Mucosa of rectum (tissue), 2 donors: ENCODE results near the gene PAPLN.

ENCODE experiments used
- H3K27ac ChIP-seq, 2 donors: one replicate each; pipeline ENCODE4 v1.7.0; 2013; ENCODE audit warnings: inconsistent platforms in 2 of 2, low read depth in 2 of 2, low read length in 2 of 2
- H3K27me3 ChIP-seq, 2 donors: one replicate each; pipeline ENCODE4 v1.7.0; 2013; ENCODE audit warnings: low read length in 2 of 2; ENCODE audit not compliant: control insufficient read depth in 2 of 2, insufficient read depth in 2 of 2
- H3K36me3 ChIP-seq, 2 donors: one replicate each; pipeline ENCODE4 v1.7.0; 2013; ENCODE audit warnings: low read length in 2 of 2; ENCODE audit not compliant: control insufficient read depth in 2 of 2, insufficient read depth in 2 of 2
- H3K4me1 ChIP-seq, 2 donors: one replicate each; pipeline ENCODE4 v1.7.0; 2013; ENCODE audit warnings: low read length in 2 of 2, mild to moderate bottlenecking in 1 of 2; ENCODE audit not compliant: control insufficient read depth in 2 of 2, insufficient read depth in 2 of 2
- H3K4me3 ChIP-seq, 2 donors: one replicate each; pipeline ENCODE4 v1.7.0; 2013; ENCODE audit warnings: low read length in 2 of 2
- H3K9ac ChIP-seq, 2 donors: one replicate each; pipeline ENCODE4 v1.7.0; 2013; ENCODE audit warnings: low read length in 2 of 2, low read depth in 1 of 2, mild to moderate bottlenecking in 1 of 2
- H3K9me3 ChIP-seq, 2 donors: one replicate each; pipeline ENCODE4 v1.7.0; 2013; ENCODE audit warnings: low read length in 2 of 2; ENCODE audit not compliant: control insufficient read depth in 2 of 2
- donor health status: healthy.
- donor health status: Normal muscosa, but diverticular disease.

PAPLN gene

DNA sequence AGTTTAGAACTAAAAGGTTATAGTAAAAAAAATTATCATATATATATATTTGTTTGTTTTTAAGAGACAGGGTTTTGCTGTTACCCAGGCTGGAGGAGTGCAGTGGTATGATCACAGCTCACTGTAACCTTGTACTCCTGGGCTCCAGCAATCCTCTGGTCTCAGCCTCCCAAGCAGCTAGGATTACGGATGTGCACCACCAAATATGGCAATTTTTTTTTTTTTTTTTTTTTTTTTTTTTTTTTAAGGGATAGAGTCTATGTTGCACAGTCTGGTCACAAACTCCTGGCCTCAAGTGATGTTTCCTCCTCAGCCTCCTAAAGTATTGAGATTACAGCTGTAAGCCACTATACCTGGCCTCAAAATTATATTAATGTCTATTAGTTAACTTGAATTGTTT lies 48.7 kb downstream of the PAPLN start:
- Histone ChIP-seq H3K27ac (no peak overlapping the region), H3K36me3 (peaks cover 43 to 65% of the 10 kb centered on the region in 2 donors), H3K4me1 (no peaks in the 10 kb centered on the region), H3K4me3 (no peak overlapping the region), H3K27me3 (no peaks in the 10 kb centered on the region), H3K9me3 (no peaks in the 10 kb centered on the region), H3K9ac (no peak overlapping the region)

DNA sequence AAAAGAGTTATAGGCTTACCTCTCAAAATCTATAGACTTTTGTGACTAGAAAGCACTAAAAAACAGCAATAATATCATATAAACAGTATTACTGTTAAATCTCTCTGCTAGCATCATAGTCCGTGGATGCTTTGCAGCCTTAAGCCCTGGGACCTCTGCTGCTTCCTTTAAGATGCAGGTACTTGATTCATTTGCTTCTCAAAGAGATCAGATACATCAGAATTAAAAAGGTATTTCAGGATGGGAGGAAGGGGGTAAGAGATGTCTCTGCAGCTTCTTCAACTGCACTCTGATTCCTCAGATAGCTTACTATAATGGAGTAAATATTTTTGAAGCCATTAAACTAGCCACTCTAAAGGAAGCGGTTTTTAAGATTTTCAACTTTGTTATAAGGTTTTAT lies 49.3 kb downstream of the PAPLN start:
- no peak overlapping the region for H3K9ac ChIP-seq
- no peak overlapping the region for H3K27ac ChIP-seq
- no peak overlapping the region for H3K4me3 ChIP-seq
- no peaks in the 10 kb centered on the region for H3K9me3 ChIP-seq
- H3K4me1 ChIP-seq, result no peaks in the 10 kb centered on the region
- H3K36me3 ChIP-seq, result peaks cover 37 to 63% of the 10 kb centered on the region in 2 donors
- H3K27me3 ChIP-seq, result no peaks in the 10 kb centered on the region

DNA sequence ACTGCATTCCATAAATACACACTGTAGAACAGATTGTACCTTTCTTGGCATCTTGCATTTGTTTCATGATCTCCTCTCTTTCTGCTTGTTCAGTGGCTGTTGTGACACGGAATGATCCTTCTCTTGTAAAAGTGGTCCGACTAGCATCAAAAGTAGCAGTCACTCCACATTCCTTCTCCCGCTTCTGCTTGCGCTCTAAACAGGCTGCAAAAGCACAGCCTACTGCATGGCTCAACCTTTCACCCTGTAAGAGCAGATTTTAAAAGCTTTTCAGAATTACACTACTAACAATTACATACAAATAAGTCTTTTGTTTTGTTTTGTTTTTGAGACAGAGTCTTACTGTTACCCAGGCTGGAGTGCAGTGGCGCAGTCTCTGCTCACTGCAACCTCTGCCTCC lies 49.8 kb downstream of the PAPLN start:
- no peaks in the 10 kb centered on the region for H3K27me3 ChIP-seq
- H3K4me1 ChIP-seq, result no peaks in the 10 kb centered on the region
- no peaks in the 10 kb centered on the region for H3K9me3 ChIP-seq
- H3K4me3 ChIP-seq, result no peak overlapping the region
- peaks cover 34 to 60% of the 10 kb centered on the region in 2 donors for H3K36me3 ChIP-seq
- H3K9ac ChIP-seq, result no peak overlapping the region
- no peak overlapping the region for H3K27ac ChIP-seq

DNA sequence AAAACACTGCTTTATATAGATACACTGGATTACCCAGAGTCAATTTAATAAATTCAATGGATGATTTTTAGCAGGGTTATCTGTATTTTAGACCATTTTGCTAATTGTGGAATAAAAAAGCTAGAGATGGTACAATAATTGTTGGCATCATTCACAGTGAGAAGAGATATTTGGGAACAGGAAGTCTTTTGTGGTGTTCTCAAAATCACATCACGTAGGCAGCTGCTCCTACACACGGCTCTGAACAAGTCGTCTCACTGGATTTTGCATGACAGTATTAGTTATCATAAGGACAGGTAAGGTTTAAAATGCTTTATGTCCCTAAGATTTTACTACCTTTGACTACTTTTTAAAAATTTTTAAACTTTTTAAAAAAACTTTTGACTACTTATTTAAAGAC lies 52.0 kb downstream of the PAPLN start:
- no peak overlapping the region for H3K27ac ChIP-seq
- H3K9ac ChIP-seq, result no peak overlapping the region
- peaks cover 17 to 55% of the 10 kb centered on the region in 2 donors for H3K36me3 ChIP-seq
- H3K4me3 ChIP-seq, result no peak overlapping the region
- no peaks in the 10 kb centered on the region for H3K4me1 ChIP-seq
- no peaks in the 10 kb centered on the region for H3K27me3 ChIP-seq
- no peaks in the 10 kb centered on the region for H3K9me3 ChIP-seq

DNA sequence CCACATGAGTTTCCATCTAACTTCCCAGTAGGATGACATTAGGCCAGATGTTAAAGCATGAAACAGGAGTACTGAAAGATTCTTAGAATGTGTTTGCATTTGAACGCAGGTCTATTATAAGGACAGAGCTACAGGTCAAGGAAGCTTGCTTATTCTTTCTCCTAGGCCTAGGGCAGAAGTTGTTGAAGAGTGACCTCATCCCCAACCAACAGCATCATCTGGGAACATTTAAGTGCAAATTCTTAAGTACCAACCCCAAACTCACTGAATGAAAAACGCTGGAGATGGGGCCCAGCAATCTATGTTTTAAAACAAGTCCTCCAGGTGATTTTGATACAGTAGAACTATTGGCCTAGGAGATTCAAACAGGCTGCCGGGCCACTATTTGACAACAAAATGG lies 52.4 kb downstream of the PAPLN start:
- Histone ChIP-seq H3K4me1 (no peaks in the 10 kb centered on the region), H3K27ac (no peak overlapping the region), H3K4me3 (no peak overlapping the region), H3K36me3 (peaks cover 16 to 53% of the 10 kb centered on the region in 2 donors), H3K9me3 (no peaks in the 10 kb centered on the region), H3K27me3 (no peaks in the 10 kb centered on the region), H3K9ac (no peak overlapping the region)

DNA sequence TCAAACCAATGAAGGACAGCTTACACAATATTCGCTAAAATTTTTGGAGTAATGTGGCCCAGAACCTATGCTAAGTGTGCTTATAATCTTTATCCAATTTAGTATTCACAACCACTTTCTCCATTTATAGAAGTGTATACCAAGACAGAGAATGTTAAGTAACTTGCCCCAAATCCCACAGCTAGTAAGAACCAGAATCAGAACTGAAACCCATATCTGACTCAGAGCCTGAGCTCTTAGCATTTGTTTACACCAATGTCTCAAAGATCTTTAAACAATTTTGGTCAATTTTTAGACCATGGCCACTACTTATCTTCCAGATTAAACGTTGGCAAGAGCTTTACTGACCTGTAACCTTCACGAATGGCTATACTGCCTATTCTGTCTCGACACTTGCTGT lies 53.0 kb downstream of the PAPLN start:
- no peak overlapping the region for H3K4me3 ChIP-seq
- no peaks in the 10 kb centered on the region for H3K27me3 ChIP-seq
- no peak overlapping the region for H3K27ac ChIP-seq
- H3K36me3 ChIP-seq, result peaks cover 12 to 47% of the 10 kb centered on the region in 2 donors
- H3K9ac ChIP-seq, result no peak overlapping the region
- H3K4me1 ChIP-seq, result no peaks in the 10 kb centered on the region
- no peaks in the 10 kb centered on the region for H3K9me3 ChIP-seq

DNA sequence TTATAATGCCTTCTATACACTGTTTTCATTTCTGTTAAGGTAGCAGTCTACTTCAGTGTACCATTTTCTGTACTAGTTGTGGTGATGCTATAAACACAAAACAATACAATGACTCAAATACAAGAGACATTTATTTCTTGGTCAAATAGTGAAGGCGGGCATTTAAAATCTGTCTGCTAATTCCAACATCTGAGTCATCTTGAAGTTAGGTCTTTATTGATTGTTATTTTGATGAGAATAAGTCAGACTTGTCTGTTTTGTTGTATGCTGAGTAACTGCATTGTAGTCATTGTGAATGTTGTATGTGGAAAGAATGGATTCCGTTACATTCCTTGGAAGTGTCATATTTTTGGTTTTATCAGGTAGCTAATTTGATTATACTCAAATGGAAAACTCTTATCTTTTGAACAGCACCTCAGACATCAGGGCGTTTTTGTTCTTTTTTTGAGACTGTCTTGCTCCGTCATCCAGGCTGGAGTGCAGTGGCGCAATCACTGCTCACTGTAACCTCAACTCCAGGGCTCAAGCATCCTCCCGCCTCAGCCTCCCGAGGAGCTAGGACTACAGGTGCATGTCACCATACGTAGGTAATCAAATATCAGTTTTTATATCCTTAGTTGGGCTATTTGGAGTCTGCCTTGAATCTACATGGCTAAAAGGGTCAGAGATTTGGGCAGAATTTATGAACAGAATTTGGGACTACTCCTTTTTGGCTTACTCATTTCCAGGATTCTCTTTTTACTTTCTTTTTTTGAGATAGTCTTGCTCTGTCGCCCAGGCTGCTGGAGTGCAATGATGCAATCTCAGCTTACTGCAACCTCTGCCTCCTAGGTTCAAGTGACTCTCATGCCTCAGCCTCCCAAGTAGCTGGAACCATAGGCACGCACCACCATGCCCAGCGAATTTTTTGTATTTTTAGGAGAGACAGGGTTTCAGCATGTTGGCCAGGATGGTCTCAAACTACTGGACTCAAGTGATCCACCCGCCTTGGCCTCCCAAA lies 56.8 kb downstream of the PAPLN start:
- Histone ChIP-seq H3K4me3 (no peak overlapping the region), H3K27ac (no peak overlapping the region), H3K4me1 (peaks cover 0 to 2% of the 10 kb centered on the region in 2 donors), H3K27me3 (no peaks in the 10 kb centered on the region), H3K9me3 (no peaks in the 10 kb centered on the region), H3K36me3 (peaks cover 6 to 29% of the 10 kb centered on the region in 2 donors), H3K9ac (no peak overlapping the region)

DNA sequence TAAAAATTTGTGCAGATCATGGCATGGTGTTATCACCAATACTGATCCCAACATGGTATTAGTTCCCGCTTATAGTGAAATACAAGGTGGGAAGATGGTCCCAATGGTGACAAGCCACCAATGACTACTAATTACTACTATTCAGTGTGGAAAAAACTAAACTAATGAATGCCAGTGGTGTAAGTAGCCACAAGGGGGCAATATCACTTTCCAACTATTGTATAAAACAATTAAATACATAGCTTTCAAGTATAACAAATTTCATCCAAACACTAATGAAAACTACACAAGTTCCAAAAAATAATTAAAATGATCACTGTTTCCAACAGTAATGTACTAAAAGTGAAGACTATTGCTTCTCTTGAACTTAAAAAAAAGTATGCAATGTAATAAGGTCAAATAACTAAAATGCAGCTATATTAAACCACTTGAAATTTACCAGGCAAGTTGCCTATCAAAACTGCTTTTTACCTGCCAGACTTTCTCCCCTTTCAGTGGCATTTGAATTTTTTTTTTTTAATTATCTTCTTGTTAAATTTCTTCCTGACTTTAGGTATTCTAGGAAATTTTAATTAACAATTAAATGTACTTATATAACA lies 58.0 kb downstream of the PAPLN start:
- H3K27me3 ChIP-seq, result no peaks in the 10 kb centered on the region
- peaks cover 6 to 23% of the 10 kb centered on the region in 2 donors for H3K36me3 ChIP-seq
- no peaks in the 10 kb centered on the region for H3K9me3 ChIP-seq
- H3K27ac ChIP-seq, result no peak overlapping the region
- no peak overlapping the region for H3K4me3 ChIP-seq
- no peak overlapping the region for H3K9ac ChIP-seq
- peaks cover 4 to 6% of the 10 kb centered on the region in 2 donors for H3K4me1 ChIP-seq

DNA sequence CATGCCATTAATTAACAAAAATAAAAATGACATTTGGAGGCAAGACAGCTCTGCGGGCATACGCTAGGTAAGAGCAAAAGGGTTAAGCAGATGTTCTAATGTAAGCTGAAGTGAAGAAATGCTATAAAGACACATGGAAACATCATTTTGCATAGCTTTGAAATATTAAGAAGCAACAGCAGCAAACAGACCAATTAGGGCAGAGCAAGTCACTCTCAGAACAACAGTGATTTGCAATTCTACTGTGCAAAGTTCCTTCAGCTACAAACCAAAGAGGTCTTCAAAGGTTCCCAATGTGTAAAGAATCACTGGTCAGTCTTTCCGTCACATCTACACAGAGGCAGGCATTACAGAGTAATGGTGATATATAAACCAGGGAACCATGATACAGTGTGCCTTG lies 68.2 kb downstream of the PAPLN start:
- Histone ChIP-seq H3K9ac (no peak overlapping the region), H3K4me3 (no peak overlapping the region), H3K9me3 (no peaks in the 10 kb centered on the region), H3K27me3 (no peaks in the 10 kb centered on the region), H3K27ac (no peak overlapping the region), H3K36me3 (peaks cover 0 to 2% of the 10 kb centered on the region in 2 donors), H3K4me1 (peaks cover 0 to 4% of the 10 kb centered on the region in 2 donors)

DNA sequence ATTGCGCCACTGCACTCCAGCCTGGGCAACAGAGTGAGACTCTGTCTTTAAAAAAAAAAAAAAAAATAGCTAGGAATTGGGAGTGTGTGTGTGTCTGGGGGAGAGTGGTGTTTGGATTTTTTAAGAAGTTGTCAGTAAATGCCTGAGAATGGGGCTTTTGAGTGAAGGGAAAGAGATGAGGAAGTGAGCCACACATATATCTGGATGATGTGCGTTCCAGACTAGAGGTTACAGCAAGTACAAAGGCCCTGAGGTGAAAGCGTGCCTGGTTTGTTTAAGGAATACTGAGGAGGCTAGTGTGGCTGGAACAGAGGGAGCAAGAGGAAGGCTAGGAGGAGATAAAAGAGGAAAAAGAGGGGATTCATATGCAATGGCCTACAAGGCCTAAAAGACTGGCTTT lies 70.0 kb downstream of the PAPLN start:
- Histone ChIP-seq H3K36me3 (peaks cover 0 to 2% of the 10 kb centered on the region in 2 donors), H3K4me3 (no peak overlapping the region)

More for the DNA sequence above, 70.0 kb downstream of the PAPLN start:
- H3K27me3 ChIP-seq, result no peaks in the 10 kb centered on the region
- no peak overlapping the region for H3K9ac ChIP-seq
- no peak overlapping the region for H3K27ac ChIP-seq
- H3K9me3 ChIP-seq, result no peaks in the 10 kb centered on the region
- peaks cover 3% of the 10 kb centered on the region in 2 donors for H3K4me1 ChIP-seq
